Keratinocyte (primary cell): ENCODE results near the gene TAS2R39. TPM values are rescaled to one million over a fixed set of nuclear protein-coding genes. Genes with fewer than 3 reads are reported as not detected.

Experiments used
- DNase-seq: peaks from one replicate; pipeline ENCODE4 v3.0.0-alpha.2; 2011; ENCODE audit warnings: low read depth, missing footprints, low spot score
- FAIRE-seq: peaks from 2 replicates; lab custom pipeline; 2011; peaks lifted over from hg19 to GRCh38; lab: Jason Lieb, UNC
- H2AFZ ChIP-seq: 2 replicates; pipeline ENCODE4 v1.6.0; 2012; ENCODE audit warnings: low read length, control low read depth, inconsistent platforms; ENCODE audit not compliant: control insufficient read depth
- H3K27ac ChIP-seq: 2 replicates; pipeline ENCODE4 v1.5.1; 2011; ENCODE audit warnings: low read length; ENCODE audit not compliant: control insufficient read depth, insufficient read depth
- H3K27me3 ChIP-seq: 3 replicates; pipeline ENCODE4 v1.6.0; 2011; ENCODE audit warnings: low read length; ENCODE audit not compliant: control insufficient read depth, insufficient read depth; ENCODE audit errors: extremely low read depth
- H3K36me3 ChIP-seq, 2 experiments: 2 replicates in 1 of 2; 3 replicates in 1 of 2; pipeline ENCODE4 v1.5.1; 2011; ENCODE audit warnings: low read length in 2 of 2, mild to moderate bottlenecking in 1 of 2; ENCODE audit not compliant: control insufficient read depth in 2 of 2, insufficient read depth in 2 of 2; ENCODE audit errors: extremely low read depth in 1 of 2
- H3K4me1 ChIP-seq: 3 replicates; pipeline ENCODE4 v1.5.1; 2011; ENCODE audit warnings: low read length; ENCODE audit not compliant: control insufficient read depth, insufficient read depth; ENCODE audit errors: extremely low read depth
- H3K4me2 ChIP-seq: 3 replicates; pipeline ENCODE4 v1.6.0; 2011; ENCODE audit warnings: low read depth, low read length; ENCODE audit not compliant: control insufficient read depth, insufficient read depth; ENCODE audit errors: extremely low read depth
- H3K4me3 ChIP-seq, 3 experiments: fragments of 200-600 bp in 1 of 3; sonication (generic) in 1 of 3; 2 replicates in 2 of 3; 3 replicates in 1 of 3; pipeline ENCODE4 v1.5.1; 2011 to 2016; ENCODE audit warnings: low read length in 3 of 3, mild to moderate bottlenecking in 3 of 3, control low read depth in 2 of 3, inconsistent platforms in 1 of 3, low read depth in 1 of 3, mixed read lengths in 1 of 3, mixed run types in 1 of 3, moderate library complexity in 1 of 3; ENCODE audit not compliant: control insufficient read depth in 2 of 3, insufficient read depth in 2 of 3; ENCODE audit errors: extremely low read depth in 1 of 3
- H3K79me2 ChIP-seq: 2 replicates; pipeline ENCODE4 v1.6.0; 2012; ENCODE audit warnings: low read length; ENCODE audit not compliant: control insufficient read depth, insufficient read depth
- H3K9ac ChIP-seq: 3 replicates; pipeline ENCODE4 v1.6.0; 2011; ENCODE audit warnings: low read length; ENCODE audit not compliant: control insufficient read depth, insufficient read depth; ENCODE audit errors: extremely low read depth
- H3K9me1 ChIP-seq: 3 replicates; pipeline ENCODE4 v1.6.0; 2011; ENCODE audit warnings: low read length; ENCODE audit not compliant: control insufficient read depth, insufficient read depth; ENCODE audit errors: extremely low read depth
- H3K9me3 ChIP-seq: 2 replicates; pipeline ENCODE4 v1.5.1; 2012; ENCODE audit warnings: low read depth, low read length; ENCODE audit not compliant: control insufficient read depth
- H4K20me1 ChIP-seq: 3 replicates; pipeline ENCODE4 v1.6.0; 2011; ENCODE audit warnings: low read length; ENCODE audit not compliant: control insufficient read depth, insufficient read depth; ENCODE audit errors: extremely low read depth
- CTCF ChIP-seq, 3 experiments: IDR thresholded peaks in 1 of 3; conservative IDR thresholded peaks in 1 of 3; optimal IDR thresholded peaks in 1 of 3; 2 replicates in 2 of 3; 3 replicates in 1 of 3; pipeline versions ENCODE3 to v1.5.1; 2011; ENCODE audit warnings: low read length in 3 of 3, mild to moderate bottlenecking in 3 of 3, moderate library complexity in 2 of 3, control low read depth in 1 of 3, inconsistent platforms in 1 of 3; ENCODE audit not compliant: insufficient read depth in 2 of 3; ENCODE audit errors: extremely low read depth in 1 of 3
- EZH2 ChIP-seq: IDR thresholded peaks from one replicate; pipeline ENCODE4 v1.6.1; 2012; ENCODE audit warnings: inconsistent platforms, mild to moderate bottlenecking, low read length, moderate library complexity
- dilution Hi-C: fragments of 300-500 bp; cut with MboI; formaldehyde crosslinking; loops from one replicate; pipeline ENCODE4 v1.7.0; 2020; ENCODE audit warnings: low sequenced_read_pairs; ENCODE audit not compliant: extremely low pct_ligation_motif_present
- polyA plus RNA-seq, 5 experiments: library from polyadenylated mRNA; depleted of rRNA in 3 of 5; stranded (reverse) in 3 of 5; stranded (forward) in 1 of 5; unstranded in 1 of 5; fragments of >200 nt; gene quantifications; 1 replicate in 1 of 5; 2 replicates in 3 of 5; 3 replicates in 1 of 5; pipeline versions ENCODE4 v1.2.1 to v1.2.3, GENCODE V29; 2011 to 2012; ENCODE audit warnings: missing spikeins in 2 of 5, low read depth in 1 of 5, low replicate concordance in 1 of 5

Gene TAS2R39
- polyA plus RNA-seq, 1 donor (not counting 4 experiments of a cell fraction or from before 2014, with no cell fraction given), result not detected

- Histone ChIP-seq H3K27me3 (no peaks in the 10 kb centered on the region), H3K79me2 (no peaks in the 10 kb centered on the region), H3K9me1 (no peaks in the 10 kb centered on the region), H3K4me1 (no peaks in the 10 kb centered on the region), H2AFZ (no peak overlapping the region), H3K36me3 (no peaks in the 10 kb centered on the region), H3K9me3 (no peaks in the 10 kb centered on the region), H4K20me1 (no peaks in the 10 kb centered on the region), H3K27ac (no peak overlapping the region), H3K9ac (no peak overlapping the region), H3K4me3 (no peak overlapping the region), H3K4me2 (no peak overlapping the region)
- TF ChIP-seq EZH2 (no peak), CTCF (optimal IDR thresholded peaks at IDR 0.05 in 1 of 3, IDR thresholded peaks at IDR 0.05 in 1 of 3, conservative IDR thresholded peaks at IDR 0.05 in 1 of 3; ENCODE audit: extremely low read depth in 1 of 3, insufficient read depth in 2 of 3, low read length in 3 of 3) (no peak)
- dilution Hi-C loops, result loop anchor here (10.0 to 25.0 kb wide), 2 partner anchors 202 to 404 kb away; no protein-coding TSS in a partner anchor
- FAIRE-seq (no peak), DNase-seq (no peak)
These were observed 33.5 kb downstream of the TAS2R39 start for GRCh38 chr7:143216686-143217085.

GRCh38 chr7:143217806-143218205 is 34.6 kb downstream of the TAS2R39 start:
- peaks cover 3% of the 10 kb centered on the region for H3K27me3 ChIP-seq
- no peaks in the 10 kb centered on the region for H3K36me3 ChIP-seq
- H2AFZ ChIP-seq, result no peak overlapping the region
- H3K9ac ChIP-seq, result no peak overlapping the region
- H3K4me3 ChIP-seq, result no peak overlapping the region
- H3K4me1 ChIP-seq, result no peaks in the 10 kb centered on the region
- no peak for DNase-seq
- TF ChIP-seq CTCF (optimal IDR thresholded peaks at IDR 0.05 in 1 of 3, IDR thresholded peaks at IDR 0.05 in 1 of 3, conservative IDR thresholded peaks at IDR 0.05 in 1 of 3; ENCODE audit: extremely low read depth in 1 of 3, insufficient read depth in 2 of 3, low read length in 3 of 3), result no peak
- TF ChIP-seq EZH2, result no peak
- no peaks in the 10 kb centered on the region for H3K9me3 ChIP-seq
- H3K27ac ChIP-seq, result no peak overlapping the region
- no peaks in the 10 kb centered on the region for H3K79me2 ChIP-seq
- FAIRE-seq, result no peak
- dilution Hi-C loops, result loop anchor here (10.0 to 25.0 kb wide), 2 partner anchors 203 to 406 kb away; no protein-coding TSS in a partner anchor
- no peaks in the 10 kb centered on the region for H4K20me1 ChIP-seq
- H3K4me2 ChIP-seq, result no peak overlapping the region
- no peaks in the 10 kb centered on the region for H3K9me1 ChIP-seq
